Activated CD8-positive, alpha-beta memory T cell treated with anti-CD3 and anti-CD28 coated beads for 36 hours (primary cell): Measurements from ENCODE around the gene TMEM92. TPM values are rescaled to one million over a fixed set of nuclear protein-coding genes. Genes with fewer than 3 reads are reported as not detected.

ENCODE experiments used
- CTCF ChIA-PET: fragments of 350-600 bp; sonication (Branson Sonifier 250); formaldehyde crosslinking; loops from one replicate; lab custom pipeline; 2021; ENCODE audit warnings: antibody characterized with exemption; lab: Charles Lee
- POLR2A ChIA-PET: fragments of 350-600 bp; sonication (Branson Sonifier 250); formaldehyde crosslinking; loops from one replicate; lab custom pipeline; 2021; ENCODE audit warnings: antibody characterized with exemption; lab: Charles Lee
- total RNA-seq, 2 experiments: library from RNA; stranded (reverse); gene quantifications; one replicate each; pipeline ENCODE4 v1.2.3, GENCODE V29; 2021

Gene TMEM92
- total RNA-seq, 2 experiments from 2014 or later, result not detected

GRCh38 chr17:50330151-50330775 is 56.0 kb downstream of the TMEM92 start:
- ChIA-PET CTCF (no interaction called here), POLR2A (no interaction called here)

Other genes with a start within 250 kb of the TMEM92 start
- 1 to 10 TPM; 8.0 to 8.2 TPM for gene ITGA3, start 218.4 kb upstream of the TMEM92 start, total RNA-seq
- gene PDK2, start 179.1 kb upstream of the TMEM92 start, total RNA-seq, result 10 to 100 TPM; 15.0 to 18.5 TPM
- 1 to 10 TPM; 1.0 to 1.2 TPM for gene SAMD14, start 144.3 kb upstream of the TMEM92 start, total RNA-seq
- 10 to 100 TPM; 69.6 to 70.6 TPM for gene PPP1R9B, start 123.8 kb upstream of the TMEM92 start, total RNA-seq
- not detected for gene SGCA, start 108.5 kb upstream of the TMEM92 start, total RNA-seq
- gene COL1A1, start 72.8 kb upstream of the TMEM92 start, total RNA-seq, result 1 to 10 TPM in 1 of 2 experiments, under 1 TPM in 1; 0.65 to 1.0 TPM
- 10 to 100 TPM; 32.0 to 33.7 TPM for gene XYLT2, start 71.7 kb downstream of the TMEM92 start, total RNA-seq
- 10 to 100 TPM; 76.4 to 84.6 TPM for gene MRPL27, start 98.7 kb downstream of the TMEM92 start, total RNA-seq
- gene EME1, start 98.8 kb downstream of the TMEM92 start, total RNA-seq, result 10 to 100 TPM; 28.1 to 30.4 TPM
- gene LRRC59, start 123.1 kb downstream of the TMEM92 start, total RNA-seq, result 100 to 1,000 TPM; 122 to 123 TPM
- gene ACSF2, start 151.8 kb downstream of the TMEM92 start, total RNA-seq, result 10 to 100 TPM; 11.3 to 14.1 TPM
- not detected for gene CHAD, start 194.4 kb downstream of the TMEM92 start, total RNA-seq
- gene RSAD1, start 204.4 kb downstream of the TMEM92 start, total RNA-seq, result 10 to 100 TPM; 44.2 to 46.9 TPM
- 1 to 10 TPM; 1.2 to 1.3 TPM for gene MYCBPAP, start 234.0 kb downstream of the TMEM92 start, total RNA-seq